Measurements from ENCODE around the gene NEU2. TPM values are rescaled to one million over a fixed set of nuclear protein-coding genes. Genes with fewer than 3 reads are reported as not detected.

NEU2 gene
- total and polyA plus RNA-seq, 2 of the 13 experiments (the other 11 are each of a cell fraction or from before 2014, with no cell fraction given), result not detected

GRCh38 chr2:233063976-233064411 is 31.5 kb downstream of the NEU2 start:
- FAIRE-seq, result no peak
- CTCF ChIA-PET (ENCODE audit: low intra/inter-chr PET ratio, low total read pairs), result interaction anchor here (0.9 to 1.0 kb wide), 2 partner anchors 10 to 21 kb away, joined by 4 read pairs; no protein-coding TSS in a partner anchor
- TF ChIP-seq MAF1 (CRISPR knock-in tag; IDR thresholded peaks at IDR 0.05; ENCODE audit: borderline replicate concordance), result no peak
- no peak for TF ChIP-seq TMF1 (CRISPR knock-in tag; IDR thresholded peaks at IDR 0.05; ENCODE audit: low read depth)
- no peak for TF ChIP-seq FOXP1 (IDR thresholded peaks at IDR 0.05)
- no peak for TF ChIP-seq FOXP1 (CRISPR knock-in tag; IDR thresholded peaks at IDR 0.05)
- no peak for TF ChIP-seq KAT8 (CRISPR knock-in tag; IDR thresholded peaks at IDR 0.05)
- no peak for TF ChIP-seq ONECUT2 (CRISPR knock-in tag; IDR thresholded peaks at IDR 0.05)
- peak; percentile 81; the same call in 1 of the 2 replicates for TF ChIP-seq ZNF343 (CRISPR knock-in tag; IDR thresholded peaks at IDR 0.05)
- no peak for TF ChIP-seq KLF11 (CRISPR knock-in tag; IDR thresholded peaks at IDR 0.05)
- no peak for TF ChIP-seq DDIT3 (CRISPR knock-in tag; IDR thresholded peaks at IDR 0.05)
- TF ChIP-seq ZBTB10 (CRISPR knock-in tag; IDR thresholded peaks at IDR 0.05; ENCODE audit: borderline replicate concordance), result no peak
- no peak; the same call in 1 of the 2 replicates for TF ChIP-seq ZNF703 (CRISPR knock-in tag; IDR thresholded peaks at IDR 0.05; ENCODE audit: borderline replicate concordance)
- TF ChIP-seq TCF7L2 (IDR thresholded peaks at IDR 0.05; ENCODE audit: low read depth, low read length), result no peak
- 0 out of 2 replicates have a peak, but pooled peaks have one; percentile 69 for TF ChIP-seq ZNF782 (CRISPR knock-in tag; IDR thresholded peaks at IDR 0.05; ENCODE audit: borderline replicate concordance)
- 0 out of 2 replicates have a peak, but pooled peaks have one; percentile 16 for TF ChIP-seq MTA1 (CRISPR knock-in tag; IDR thresholded peaks at IDR 0.05; ENCODE audit: borderline replicate concordance)
- no peak for TF ChIP-seq GMEB2 (CRISPR knock-in tag; IDR thresholded peaks at IDR 0.05; ENCODE audit: low read depth)
- no peak for TF ChIP-seq HNRNPLL (IDR thresholded peaks at IDR 0.05; ENCODE audit: low read depth, low read length, poor library complexity, severe bottlenecking)
- TF ChIP-seq ZNF430 (CRISPR knock-in tag; IDR thresholded peaks at IDR 0.05), result no peak
- no peak for TF ChIP-seq EED (CRISPR knock-in tag; IDR thresholded peaks at IDR 0.05)
- no peak for TF ChIP-seq DNMT1 (CRISPR knock-in tag; IDR thresholded peaks at IDR 0.05)
- no peak for TF ChIP-seq ZBTB20 (CRISPR knock-in tag; IDR thresholded peaks at IDR 0.05; ENCODE audit: borderline replicate concordance, low read depth)
- TF ChIP-seq ZNF772 (CRISPR knock-in tag; IDR thresholded peaks at IDR 0.05), result no peak
- TF ChIP-seq SNRNP70 (IDR thresholded peaks at IDR 0.05; ENCODE audit: low read depth, low read length), result no peak
- TF ChIP-seq ZMAT3 (CRISPR knock-in tag; conservative IDR thresholded peaks at IDR 0.05), result peak; percentile 25; the same call in 1 of the 2 replicates

More at GRCh38 chr2:233063976-233064411, 31.5 kb downstream of the NEU2 start:
- peak; percentile 13 for ATAC-seq
- peak overlapping the region in 1 of 3 experiments; percentile 87; a peak in 2 of 6 replicates for H3K4me3 ChIP-seq (replicated peaks in 1 of 3; ENCODE audit: insufficient read depth in 1 of 3, low read depth in 2 of 3, low read length in 3 of 3)
- H3K4me2 ChIP-seq (ENCODE audit: low read depth, low read length), result peak overlapping the region; percentile 97
- BruUV-seq (replicated peaks), result no TSS peak
- in situ Hi-C loops (cut with HindIII; ENCODE audit: extremely low pct_ligation_motif_present, low pct_unique_long_range_greater_than_20kb) (no loop called here), intact Hi-C loops (cut with micrococcal nuclease; ENCODE audit: unreplicated experiment) (loop anchor here (1.0 to 5.0 kb wide), 5 partner anchors 21 to 187 kb away; partner anchors contain the start of genes ATG16L1 and NGEF)
- WGBS (ENCODE audit: low lambda C conversion rate), result no CpG with 5 or more reads among the region's 9 CpGs
- H3K27me3 ChIP-seq (ENCODE audit: control insufficient read depth in 1 of 2, insufficient read depth in 2 of 2, low read length in 2 of 2), result no peaks in the 10 kb centered on the region; a peak in 1 of 5 replicates
- peak overlapping the region; percentile 82 for H3K27ac ChIP-seq (ENCODE audit: extremely low read length, insufficient read depth, low read length)
- peak; percentile 58 for DNase-seq (ENCODE audit: low spot score)
- no peaks in the 10 kb centered on the region for H3K79me2 ChIP-seq (ENCODE audit: insufficient read depth, low read length)
- H3K4me1 ChIP-seq (ENCODE audit: insufficient read depth, low read length), result peaks cover 87% of the 10 kb centered on the region
- POLR2A ChIA-PET, result interaction anchor here (1.0 to 2.8 kb wide), 6 partner anchors 12 to 207 kb away, joined by 3 to 10 read pairs (median 4); partner anchors contain the start of gene NGEF
- peak overlapping the region; percentile 45 for H3K9ac ChIP-seq (ENCODE audit: insufficient read depth, low read depth, low read length)
- H3K9me3 ChIP-seq (ENCODE audit: low read length), result no peaks in the 10 kb centered on the region
- no peak overlapping the region for H2AFZ ChIP-seq (ENCODE audit: low read length)
- H3K36me3 ChIP-seq (replicated peaks in 1 of 2; ENCODE audit: control insufficient read depth in 1 of 2, insufficient read depth in 2 of 2, low read length in 2 of 2), result no peaks in the 10 kb centered on the region
- H4K20me1 ChIP-seq (ENCODE audit: insufficient read depth, low read length), result 0 out of 2 replicates have a peak, but pooled peaks cover 3% of the 10 kb centered on the region

All from HepG2 (cell line).